ENCODE results near the gene CYP8B1. TPM values are rescaled to one million over a fixed set of nuclear protein-coding genes. Genes with fewer than 3 reads are reported as not detected.

The CYP8B1 gene
- total RNA-seq, 2 experiments from 2014 or later: not detected

GRCh38 chr3:42865256-42865655 is 10.4 kb downstream of the CYP8B1 start:
- Mint-ChIP-seq H3K27me3 (ENCODE audit: low read depth) (peaks cover 31% of the 10 kb centered on the region), H3K4me1 (ENCODE audit: low read depth) (no peaks in the 10 kb centered on the region), H3K9me3 (ENCODE audit: insufficient read depth) (no peaks in the 10 kb centered on the region), H3K27ac (no peak overlapping the region), H3K4me3 (no peak overlapping the region), H3K36me3 (ENCODE audit: low read depth) (no peaks in the 10 kb centered on the region)
- no peak for DNase-seq
- CTCF ChIA-PET: no interaction called here
- ATAC-seq: no peak
- POLR2A ChIA-PET: no interaction called here

GRCh38 chr3:42864321-42864950 is 11.2 kb downstream of the CYP8B1 start:
- H3K36me3 Mint-ChIP-seq (ENCODE audit: low read depth): no peaks in the 10 kb centered on the region
- ATAC-seq (no peak), DNase-seq (no peak)
- CTCF ChIA-PET: no interaction called here
- no peak overlapping the region for H3K4me3 Mint-ChIP-seq
- H3K27ac Mint-ChIP-seq: no peak overlapping the region
- POLR2A ChIA-PET: no interaction called here
- H3K27me3 Mint-ChIP-seq (ENCODE audit: low read depth): peaks cover 37% of the 10 kb centered on the region
- H3K9me3 Mint-ChIP-seq (ENCODE audit: insufficient read depth): no peaks in the 10 kb centered on the region
- no peaks in the 10 kb centered on the region for H3K4me1 Mint-ChIP-seq (ENCODE audit: low read depth)

GRCh38 chr3:42856544-42856943 is 19.1 kb downstream of the CYP8B1 start:
- ChIA-PET POLR2A (no interaction called here), CTCF (interaction anchor here (1.2 to 1.7 kb wide), 2 partner anchors 17 to 25 kb away, joined by 5 to 6 read pairs; no protein-coding TSS in a partner anchor)
- ATAC-seq: no peak
- Mint-ChIP-seq H3K9me3 (ENCODE audit: insufficient read depth) (no peaks in the 10 kb centered on the region), H3K27me3 (ENCODE audit: low read depth) (peaks cover 20% of the 10 kb centered on the region), H3K4me1 (ENCODE audit: low read depth) (no peaks in the 10 kb centered on the region), H3K27ac (no peak overlapping the region), H3K36me3 (ENCODE audit: low read depth) (no peaks in the 10 kb centered on the region), H3K4me3 (no peak overlapping the region)
- no peak for DNase-seq

- no peak for ATAC-seq
- Mint-ChIP-seq H3K9me3 (ENCODE audit: insufficient read depth) (no peaks in the 10 kb centered on the region), H3K27ac (no peak overlapping the region), H3K27me3 (ENCODE audit: low read depth) (peaks cover 13% of the 10 kb centered on the region), H3K4me3 (no peak overlapping the region), H3K4me1 (ENCODE audit: low read depth) (no peaks in the 10 kb centered on the region), H3K36me3 (ENCODE audit: low read depth) (no peaks in the 10 kb centered on the region)
- ChIA-PET CTCF (interaction anchor here (1.2 to 1.7 kb wide), 2 partner anchors 16 to 25 kb away, joined by 5 to 6 read pairs; no protein-coding TSS in a partner anchor), POLR2A (no interaction called here)
- DNase-seq: no peak
These were observed 19.9 kb downstream of the CYP8B1 start for GRCh38 chr3:42855547-42856380.

- no peak overlapping the region for H3K4me3 Mint-ChIP-seq
- H3K27me3 Mint-ChIP-seq (ENCODE audit: low read depth): peaks cover 7% of the 10 kb centered on the region
- H3K27ac Mint-ChIP-seq: no peak overlapping the region
- no peak for ATAC-seq
- no peaks in the 10 kb centered on the region for H3K36me3 Mint-ChIP-seq (ENCODE audit: low read depth)
- no peaks in the 10 kb centered on the region for H3K9me3 Mint-ChIP-seq (ENCODE audit: insufficient read depth)
- ChIA-PET POLR2A (no interaction called here), CTCF (no interaction called here)
- DNase-seq: no peak
- no peaks in the 10 kb centered on the region for H3K4me1 Mint-ChIP-seq (ENCODE audit: low read depth)
These were observed 20.5 kb downstream of the CYP8B1 start for GRCh38 chr3:42855219-42855546.

- no peaks in the 10 kb centered on the region for H3K36me3 Mint-ChIP-seq (ENCODE audit: low read depth)
- ATAC-seq (no peak), DNase-seq (no peak)
- no peaks in the 10 kb centered on the region for H3K4me1 Mint-ChIP-seq (ENCODE audit: low read depth)
- peaks cover 2% of the 10 kb centered on the region for H3K27me3 Mint-ChIP-seq (ENCODE audit: low read depth)
- ChIA-PET POLR2A (no interaction called here), CTCF (interaction anchor here (0.7 kb wide), 1 partner anchor 23 kb away, joined by 3 read pairs; no protein-coding TSS in a partner anchor)
- H3K27ac Mint-ChIP-seq: no peak overlapping the region
- no peak overlapping the region for H3K4me3 Mint-ChIP-seq
- H3K9me3 Mint-ChIP-seq (ENCODE audit: insufficient read depth): no peaks in the 10 kb centered on the region
These were observed 21.9 kb downstream of the CYP8B1 start for GRCh38 chr3:42853739-42854302.

- CTCF ChIA-PET: no interaction called here
- no peaks in the 10 kb centered on the region for H3K36me3 Mint-ChIP-seq (ENCODE audit: low read depth)
- POLR2A ChIA-PET: no interaction called here
- H3K4me1 Mint-ChIP-seq (ENCODE audit: low read depth): no peaks in the 10 kb centered on the region
- no peak overlapping the region for H3K4me3 Mint-ChIP-seq
- H3K9me3 Mint-ChIP-seq (ENCODE audit: insufficient read depth): no peaks in the 10 kb centered on the region
- no peak overlapping the region for H3K27ac Mint-ChIP-seq
- ATAC-seq (no peak), DNase-seq (no peak)
- H3K27me3 Mint-ChIP-seq (ENCODE audit: low read depth): peaks cover 2% of the 10 kb centered on the region
These were observed 22.6 kb downstream of the CYP8B1 start for GRCh38 chr3:42853056-42853455.

GRCh38 chr3:42852441-42852840 is 23.2 kb downstream of the CYP8B1 start:
- Mint-ChIP-seq H3K27me3 (ENCODE audit: low read depth) (peaks cover 2% of the 10 kb centered on the region), H3K9me3 (ENCODE audit: insufficient read depth) (no peaks in the 10 kb centered on the region), H3K36me3 (ENCODE audit: low read depth) (peaks cover under 1% of the 10 kb centered on the region), H3K27ac (no peak overlapping the region), H3K4me3 (no peak overlapping the region), H3K4me1 (ENCODE audit: low read depth) (peaks cover 5% of the 10 kb centered on the region)
- DNase-seq (no peak), ATAC-seq (no peak)
- ChIA-PET POLR2A (no interaction called here), CTCF (interaction anchor here (1.1 kb wide), 1 partner anchor 72 kb away, joined by 3 read pairs; no protein-coding TSS in a partner anchor)

- ChIA-PET POLR2A (no interaction called here), CTCF (interaction anchor here (1.1 to 1.4 kb wide), 3 partner anchors 12 to 71 kb away, joined by 3 to 5 read pairs (median 3); no protein-coding TSS in a partner anchor)
- H3K27me3 Mint-ChIP-seq (ENCODE audit: low read depth): no peaks in the 10 kb centered on the region
- H3K27ac Mint-ChIP-seq: no peak overlapping the region
- no peak for ATAC-seq
- DNase-seq: no peak
- peaks cover 16% of the 10 kb centered on the region for H3K4me1 Mint-ChIP-seq (ENCODE audit: low read depth)
- no peak overlapping the region for H3K4me3 Mint-ChIP-seq
- H3K9me3 Mint-ChIP-seq (ENCODE audit: insufficient read depth): no peaks in the 10 kb centered on the region
- peaks cover 4% of the 10 kb centered on the region for H3K36me3 Mint-ChIP-seq (ENCODE audit: low read depth)
These were observed 24.3 kb downstream of the CYP8B1 start for GRCh38 chr3:42851228-42851834.

- DNase-seq: no peak
- ChIA-PET POLR2A (no interaction called here), CTCF (interaction anchor here (1.1 kb wide), 1 partner anchor 11 kb away, joined by 3 read pairs; no protein-coding TSS in a partner anchor)
- Mint-ChIP-seq H3K4me3 (no peak overlapping the region), H3K4me1 (ENCODE audit: low read depth) (peaks cover 17% of the 10 kb centered on the region), H3K9me3 (ENCODE audit: insufficient read depth) (no peaks in the 10 kb centered on the region), H3K36me3 (ENCODE audit: low read depth) (peaks cover 4% of the 10 kb centered on the region), H3K27ac (no peak overlapping the region), H3K27me3 (ENCODE audit: low read depth) (no peaks in the 10 kb centered on the region)
- ATAC-seq: no peak
These were observed 25.4 kb downstream of the CYP8B1 start for GRCh38 chr3:42850263-42850662.

GRCh38 chr3:42849017-42849416 is 26.7 kb downstream of the CYP8B1 start:
- Mint-ChIP-seq H3K27ac (no peak overlapping the region), H3K27me3 (ENCODE audit: low read depth) (no peaks in the 10 kb centered on the region), H3K4me3 (no peak overlapping the region), H3K9me3 (ENCODE audit: insufficient read depth) (no peaks in the 10 kb centered on the region), H3K4me1 (ENCODE audit: low read depth) (peaks cover 17% of the 10 kb centered on the region), H3K36me3 (ENCODE audit: low read depth) (peaks cover 4% of the 10 kb centered on the region)
- CTCF ChIA-PET: interaction anchor here (1.4 kb wide), 1 partner anchor 18 kb away, joined by 5 read pairs; no protein-coding TSS in a partner anchor
- POLR2A ChIA-PET: no interaction called here
- no peak for DNase-seq
- ATAC-seq: no peak

- DNase-seq (no peak), ATAC-seq (no peak)
- Mint-ChIP-seq H3K36me3 (ENCODE audit: low read depth) (peaks cover 4% of the 10 kb centered on the region), H3K4me3 (peak overlapping the region; percentile 69), H3K27ac (peak overlapping the region; percentile 90), H3K4me1 (ENCODE audit: low read depth) (peaks cover 17% of the 10 kb centered on the region), H3K27me3 (ENCODE audit: low read depth) (no peaks in the 10 kb centered on the region), H3K9me3 (ENCODE audit: insufficient read depth) (no peaks in the 10 kb centered on the region)
- POLR2A ChIA-PET: no interaction called here
- CTCF ChIA-PET: interaction anchor here (1.1 to 1.4 kb wide), 3 partner anchors 12 to 21 kb away, joined by 3 to 4 read pairs (median 3); no protein-coding TSS in a partner anchor
These were observed 27.9 kb downstream of the CYP8B1 start for GRCh38 chr3:42847731-42848130.

Measured in activated CD8-positive, alpha-beta T cell treated with anti-CD3 and anti-CD28 coated beads, Interleukin-2, amount 10 ng/mL, durations not matched to agents 7 days and 5 days (primary cell).